Fibroblast of skin of scalp (primary cell): Measurements from ENCODE around the gene SARS1.

Source experiments
- DNase-seq: peaks from one replicate; pipeline ENCODE4 v3.0.0-alpha.2; 2013

Gene SARS1

DNA sequence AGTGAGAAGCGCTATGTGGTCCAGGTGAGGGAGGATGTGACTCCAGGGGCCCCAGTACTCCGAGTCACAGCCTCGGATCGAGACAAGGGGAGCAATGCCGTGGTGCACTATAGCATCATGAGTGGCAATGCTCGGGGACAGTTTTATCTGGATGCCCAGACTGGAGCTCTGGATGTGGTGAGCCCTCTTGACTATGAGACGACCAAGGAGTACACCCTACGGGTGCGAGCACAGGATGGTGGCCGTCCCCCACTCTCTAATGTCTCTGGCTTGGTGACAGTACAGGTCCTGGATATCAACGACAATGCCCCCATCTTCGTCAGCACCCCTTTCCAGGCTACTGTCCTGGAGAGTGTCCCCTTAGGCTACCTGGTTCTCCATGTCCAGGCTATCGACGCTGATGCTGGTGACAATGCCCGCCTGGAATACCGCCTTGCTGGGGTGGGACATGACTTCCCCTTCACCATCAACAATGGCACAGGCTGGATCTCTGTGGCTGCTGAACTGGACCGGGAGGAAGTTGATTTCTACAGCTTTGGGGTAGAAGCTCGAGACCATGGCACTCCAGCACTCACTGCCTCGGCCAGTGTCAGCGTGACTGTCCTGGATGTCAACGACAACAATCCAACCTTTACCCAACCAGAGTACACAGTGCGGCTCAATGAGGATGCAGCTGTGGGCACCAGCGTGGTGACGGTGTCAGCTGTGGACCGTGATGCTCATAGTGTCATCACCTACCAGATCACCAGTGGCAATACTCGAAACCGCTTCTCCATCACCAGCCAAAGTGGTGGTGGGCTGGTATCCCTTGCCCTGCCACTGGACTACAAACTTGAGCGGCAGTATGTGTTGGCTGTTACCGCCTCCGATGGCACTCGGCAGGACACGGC lies 37.8 kb downstream of the SARS1 start:
- no peak for DNase-seq

DNA sequence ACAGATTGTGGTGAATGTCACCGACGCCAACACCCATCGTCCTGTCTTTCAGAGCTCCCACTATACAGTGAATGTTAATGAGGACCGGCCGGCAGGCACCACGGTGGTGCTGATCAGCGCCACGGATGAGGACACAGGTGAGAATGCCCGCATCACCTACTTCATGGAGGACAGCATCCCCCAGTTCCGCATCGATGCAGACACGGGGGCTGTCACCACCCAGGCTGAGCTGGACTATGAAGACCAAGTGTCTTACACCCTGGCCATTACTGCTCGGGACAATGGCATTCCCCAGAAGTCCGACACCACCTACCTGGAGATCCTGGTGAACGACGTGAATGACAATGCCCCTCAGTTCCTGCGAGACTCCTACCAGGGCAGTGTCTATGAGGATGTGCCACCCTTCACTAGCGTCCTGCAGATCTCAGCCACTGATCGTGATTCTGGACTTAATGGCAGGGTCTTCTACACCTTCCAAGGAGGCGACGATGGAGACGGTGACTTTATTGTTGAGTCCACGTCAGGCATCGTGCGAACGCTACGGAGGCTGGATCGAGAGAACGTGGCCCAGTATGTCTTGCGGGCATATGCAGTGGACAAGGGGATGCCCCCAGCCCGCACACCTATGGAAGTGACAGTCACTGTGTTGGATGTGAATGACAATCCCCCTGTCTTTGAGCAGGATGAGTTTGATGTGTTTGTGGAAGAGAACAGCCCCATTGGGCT lies 38.6 kb downstream of the SARS1 start:
- no peak for DNase-seq

DNA sequence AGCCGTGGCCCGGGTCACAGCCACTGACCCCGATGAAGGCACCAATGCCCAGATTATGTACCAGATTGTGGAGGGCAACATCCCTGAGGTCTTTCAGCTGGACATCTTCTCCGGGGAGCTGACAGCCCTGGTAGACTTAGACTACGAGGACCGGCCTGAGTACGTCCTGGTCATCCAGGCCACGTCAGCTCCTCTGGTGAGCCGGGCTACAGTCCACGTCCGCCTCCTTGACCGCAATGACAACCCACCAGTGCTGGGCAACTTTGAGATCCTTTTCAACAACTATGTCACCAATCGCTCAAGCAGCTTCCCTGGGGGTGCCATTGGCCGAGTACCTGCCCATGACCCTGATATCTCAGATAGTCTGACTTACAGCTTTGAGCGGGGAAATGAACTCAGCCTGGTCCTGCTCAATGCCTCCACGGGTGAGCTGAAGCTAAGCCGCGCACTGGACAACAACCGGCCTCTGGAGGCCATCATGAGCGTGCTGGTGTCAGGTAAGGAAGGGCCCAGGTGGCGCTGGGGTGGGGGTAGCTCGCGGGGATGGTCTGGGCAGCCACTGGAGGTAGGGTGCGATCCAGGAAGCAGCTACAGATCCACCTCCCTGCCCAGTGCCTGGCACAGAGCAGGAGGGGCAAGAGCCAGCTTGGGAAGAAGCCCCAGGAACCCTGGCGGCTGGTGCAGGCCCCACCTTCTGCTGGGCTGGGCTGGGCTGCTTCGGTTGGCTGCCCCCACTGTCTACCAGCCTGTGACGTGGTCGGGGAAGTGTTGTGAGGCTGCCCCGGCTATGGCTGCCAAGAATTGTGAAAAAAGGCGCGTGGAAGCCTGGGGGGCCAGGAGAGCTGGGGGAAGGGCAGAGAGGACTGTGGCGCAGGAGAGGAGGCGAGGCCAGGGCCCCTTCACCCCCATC lies 39.4 kb downstream of the SARS1 start:
- peak; percentile 38 for DNase-seq

GRCh38 chr1:109253803-109254620 lies 40.3 kb downstream of the SARS1 start:
- peak; percentile 40 for DNase-seq

GRCh38 chr1:109254621-109255096 lies 40.9 kb downstream of the SARS1 start:
- DNase-seq: no peak

- DNase-seq: no peak
Observed at GRCh38 chr1:109255097-109255651, 41.5 kb downstream of the SARS1 start.

- DNase-seq: no peak
Observed at GRCh38 chr1:109255678-109256077, 42.0 kb downstream of the SARS1 start.

DNA sequence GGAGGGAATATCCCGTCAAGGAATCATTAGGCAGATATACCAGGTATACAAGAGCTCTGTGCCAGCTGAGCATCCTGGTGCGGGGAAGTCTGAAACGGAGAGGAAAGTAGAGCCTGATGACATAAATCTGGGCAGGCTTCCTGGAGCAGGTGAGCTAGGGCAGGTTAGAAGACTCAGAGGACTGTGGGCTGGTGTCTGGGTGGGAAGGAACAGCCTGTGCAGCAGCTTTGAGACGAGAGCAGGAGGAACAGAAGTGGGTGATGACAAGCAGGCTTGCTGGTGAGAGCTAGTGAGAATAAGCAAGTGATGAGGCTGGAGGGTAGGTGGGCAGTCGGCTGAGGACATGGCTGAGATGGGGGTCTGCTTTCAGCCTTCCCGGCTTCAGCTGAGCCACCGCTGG lies 42.4 kb downstream of the SARS1 start:
- no peak for DNase-seq

DNA sequence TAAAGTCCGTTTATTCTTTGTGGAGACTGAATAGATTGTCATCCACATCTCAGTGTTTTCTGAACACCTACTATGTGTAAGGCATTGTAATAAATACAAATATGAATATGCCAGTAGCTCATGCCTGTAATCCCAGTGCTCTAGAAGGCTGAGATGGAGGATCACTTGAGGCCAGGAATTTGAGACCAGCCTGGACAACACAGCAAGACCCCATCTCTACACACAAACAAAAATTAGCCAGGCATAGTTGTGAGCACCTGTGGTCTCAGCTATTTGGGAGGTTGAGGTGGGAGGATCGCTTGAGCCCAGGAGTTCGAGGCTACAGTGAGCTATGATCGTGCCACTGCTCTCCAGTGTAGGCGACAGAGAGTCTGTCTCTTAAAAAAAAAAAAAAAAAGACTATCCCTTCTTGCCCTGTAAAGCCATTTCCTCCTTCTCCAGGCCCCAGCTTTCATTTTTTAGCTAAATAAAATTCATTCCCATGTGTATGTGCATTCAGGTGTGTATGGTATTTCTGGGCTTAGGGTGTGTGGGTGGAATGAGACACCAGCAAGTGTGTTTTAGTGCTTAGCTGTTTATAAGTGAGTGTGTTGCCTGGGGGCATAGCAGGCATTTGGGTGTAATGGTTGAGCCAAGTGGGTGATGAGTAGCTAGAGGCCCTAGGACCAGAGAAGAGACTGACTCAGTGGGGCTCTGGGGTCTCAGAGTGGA lies 43.4 kb downstream of the SARS1 start:
- no peak for DNase-seq

GRCh38 chr1:109257682-109258421 lies 44.1 kb downstream of the SARS1 start:
- DNase-seq: no peak

GRCh38 chr1:109258481-109259466 lies 45.1 kb downstream of the SARS1 start:
- DNase-seq: no peak

DNA sequence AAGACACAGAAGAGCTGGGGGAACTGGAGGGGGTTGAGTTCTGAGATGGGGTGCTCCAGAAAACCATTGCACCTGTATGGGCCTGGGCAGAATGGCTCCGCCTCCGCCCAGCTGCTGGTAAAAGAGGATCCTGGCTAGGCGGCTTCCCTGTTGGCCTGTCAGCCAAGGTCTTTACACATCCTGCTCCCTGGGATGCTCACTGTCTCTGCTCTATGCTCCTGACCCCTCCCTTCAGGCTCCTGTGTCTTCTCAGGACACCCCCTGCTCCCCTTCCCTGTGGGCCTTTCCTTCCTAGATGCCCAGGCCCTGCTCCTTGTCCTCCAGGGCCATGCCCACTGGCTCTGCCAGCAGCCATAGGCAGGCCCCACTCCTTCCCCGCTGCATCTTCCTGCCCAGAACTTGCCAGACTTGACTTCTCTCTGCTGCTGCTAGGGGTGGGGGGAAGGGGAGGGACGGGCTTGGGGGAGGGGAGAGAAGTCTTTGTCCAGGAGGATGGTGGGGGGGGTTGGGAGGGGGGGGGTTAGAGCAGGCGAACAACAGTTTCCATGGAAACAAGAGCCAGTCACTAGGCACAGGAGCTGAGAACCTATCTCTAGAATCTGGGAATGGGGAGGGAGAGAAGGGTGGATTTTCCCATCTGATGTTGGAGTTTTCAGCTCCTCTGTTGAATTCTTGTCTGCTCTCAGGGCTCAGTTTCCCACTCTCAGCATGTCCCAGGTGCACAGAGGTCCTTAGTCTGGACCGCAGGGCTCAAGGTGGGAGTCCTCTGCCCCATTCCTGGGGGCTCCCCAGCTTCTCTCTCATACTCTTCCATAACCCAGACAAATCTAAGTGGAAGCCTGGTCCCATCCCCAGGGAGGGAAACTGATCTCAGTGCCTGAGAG lies 46.2 kb downstream of the SARS1 start:
- DNase-seq: no peak

DNA sequence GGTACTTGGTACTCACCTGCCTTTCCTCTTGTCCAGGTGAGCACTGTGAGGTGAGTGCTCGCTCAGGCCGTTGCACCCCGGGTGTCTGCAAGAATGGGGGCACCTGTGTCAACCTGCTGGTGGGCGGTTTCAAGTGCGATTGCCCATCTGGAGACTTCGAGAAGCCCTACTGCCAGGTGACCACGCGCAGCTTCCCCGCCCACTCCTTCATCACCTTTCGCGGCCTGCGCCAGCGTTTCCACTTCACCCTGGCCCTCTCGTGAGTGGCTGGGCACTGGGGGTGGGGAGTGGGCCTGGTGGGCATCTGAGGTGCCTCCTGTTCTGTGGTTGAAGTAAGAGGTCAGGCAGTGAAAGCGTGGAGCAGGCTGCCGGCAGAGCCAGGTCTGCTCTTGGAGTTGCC lies 47.3 kb downstream of the SARS1 start:
- DNase-seq: no peak

DNA sequence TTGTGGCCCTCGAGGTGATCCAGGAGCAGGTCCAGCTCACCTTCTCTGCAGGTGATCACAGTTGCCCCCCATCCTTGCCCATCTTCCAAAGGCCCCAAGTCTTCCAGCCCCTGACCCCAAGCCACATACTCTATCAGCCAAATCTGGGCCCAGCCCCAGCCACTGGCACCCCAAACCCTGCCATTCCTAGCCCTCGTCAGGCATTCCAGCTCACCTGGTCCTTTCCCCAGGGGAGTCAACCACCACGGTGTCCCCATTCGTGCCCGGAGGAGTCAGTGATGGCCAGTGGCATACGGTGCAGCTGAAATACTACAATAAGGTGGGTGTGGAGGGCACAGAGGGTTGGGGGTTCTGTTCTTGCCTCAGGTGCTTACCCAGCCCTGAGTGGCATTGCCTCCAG lies 47.9 kb downstream of the SARS1 start:
- no peak for DNase-seq

- DNase-seq: no peak
Observed at GRCh38 chr1:109262231-109263055, 48.7 kb downstream of the SARS1 start.

DNA sequence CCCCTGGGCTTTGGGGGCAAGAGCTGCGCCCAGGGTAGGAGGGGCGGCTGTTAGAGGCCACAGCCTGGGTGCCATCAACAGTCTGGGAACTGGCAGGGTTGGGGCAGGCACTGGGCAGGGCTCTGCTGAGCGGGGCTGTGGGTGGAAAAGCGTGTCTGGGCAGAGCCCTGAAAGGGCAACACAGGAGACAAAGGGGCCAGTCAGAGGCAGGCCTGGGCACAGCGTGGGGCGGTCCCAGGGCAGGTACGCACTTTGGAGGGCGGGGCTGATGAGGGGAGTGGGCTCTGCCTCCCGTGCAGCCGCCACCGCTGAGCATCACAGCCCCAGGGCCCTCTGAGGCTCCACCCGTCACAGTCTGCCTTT lies 49.5 kb downstream of the SARS1 start:
- no peak for DNase-seq
